NCI-H524 (cell line): ENCODE measurements around the gene GHR.
"Not testable (repeated sequence)": the region's sequence is repeated elsewhere in the genome, so short reads cannot be mapped to it uniquely, and the experiment has no call there.

Experiments
- DNase-seq, 2 experiments: peaks; one replicate each; lab custom pipeline; 2025; lab: John Stamatoyannopoulos, UW

Gene GHR

DNA sequence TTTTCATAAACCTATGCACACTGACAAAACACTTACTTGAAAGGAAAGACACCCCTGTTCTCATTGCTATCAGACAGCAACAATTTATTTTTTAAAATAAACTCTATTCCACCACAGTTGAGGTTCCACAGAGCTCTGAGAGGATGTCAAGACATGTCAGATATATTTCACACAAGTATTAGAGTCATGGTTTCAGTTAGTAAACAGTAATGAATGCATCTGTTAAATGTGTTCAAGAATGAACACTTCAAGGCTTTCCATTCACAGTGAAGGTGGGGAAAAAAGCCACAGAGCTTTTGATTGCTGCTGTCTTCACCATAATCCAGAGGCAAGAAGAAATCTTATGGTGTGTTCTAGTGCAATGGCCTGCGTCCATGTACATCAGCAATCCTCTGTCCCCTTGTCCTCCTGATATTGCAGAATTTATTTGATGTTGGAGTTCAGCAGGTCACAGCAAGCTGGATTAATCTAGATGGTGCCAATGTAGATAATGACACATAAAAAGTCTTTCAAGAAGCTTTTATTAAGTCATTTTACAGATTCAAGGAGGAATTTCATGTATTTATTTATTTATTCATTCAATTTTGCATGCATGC, 146.8 kb downstream of the GHR start:
- no peak for DNase-seq

DNA sequence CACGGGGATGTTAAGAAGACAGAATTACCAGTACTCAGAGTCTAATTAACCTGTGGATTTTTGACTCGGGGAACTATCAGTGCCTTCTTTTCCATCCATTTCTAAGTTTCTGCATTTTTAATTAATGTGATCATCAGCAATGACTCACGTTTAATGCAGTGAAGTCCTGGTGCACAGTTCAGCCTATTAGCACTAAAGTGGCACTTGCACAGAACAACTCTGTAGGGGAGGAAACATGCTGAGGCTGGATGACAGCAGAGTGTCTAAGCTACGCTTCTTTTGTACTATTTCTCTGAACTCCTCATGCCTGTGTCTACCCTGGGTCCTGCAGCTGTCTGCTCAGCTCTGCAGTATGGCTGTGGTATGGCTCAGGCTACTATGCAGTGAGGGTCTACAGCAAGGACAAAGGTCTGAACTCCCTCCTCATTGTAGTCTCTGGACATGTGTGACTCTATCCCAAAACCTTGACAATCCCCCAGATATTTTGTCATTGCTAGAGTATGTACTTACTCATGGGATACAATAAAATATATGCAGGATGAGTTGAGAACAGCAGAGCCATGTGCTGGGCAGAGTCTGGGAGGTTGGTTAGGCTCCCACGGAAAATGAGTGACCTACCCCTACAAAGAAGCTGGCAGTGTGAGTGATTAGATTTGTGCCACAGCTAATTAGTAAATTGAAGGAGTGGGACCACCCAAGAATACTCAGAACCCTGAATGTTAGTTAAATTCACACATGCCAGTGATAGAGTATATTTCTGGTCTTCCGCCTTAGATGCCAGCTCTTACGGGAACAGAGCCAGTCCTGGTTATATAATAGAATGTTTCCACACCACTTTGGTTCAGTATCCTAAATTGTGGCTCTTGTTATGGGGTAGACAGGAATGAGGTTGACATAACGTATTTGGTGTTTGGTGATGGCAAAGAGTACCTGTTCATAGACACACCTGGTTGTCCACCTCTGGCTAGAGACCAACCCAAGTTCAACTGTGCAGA, 148.0 kb downstream of the GHR start:
- DNase-seq = no peak

- no peak for DNase-seq
Measured at GRCh38 chr5:42572313-42572712, 149.1 kb downstream of the GHR start.

DNA sequence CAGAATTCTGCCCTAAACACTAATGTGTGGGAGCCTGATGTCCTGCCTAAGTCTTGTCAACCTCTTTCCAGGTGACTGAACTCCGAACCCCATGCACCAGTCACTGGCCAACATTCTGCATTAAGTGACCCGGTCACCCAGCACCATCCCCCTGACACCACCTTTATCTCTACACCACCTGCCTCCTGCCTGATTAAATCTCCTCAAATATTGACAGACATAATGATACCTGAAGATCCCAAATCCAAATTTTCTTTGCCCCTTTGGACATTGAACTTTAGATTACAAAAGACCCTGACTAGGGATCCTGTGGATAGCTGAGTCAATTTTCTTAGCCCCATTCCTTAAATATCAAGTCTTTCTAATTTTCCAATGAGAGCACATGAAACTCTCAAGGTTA, 150.1 kb downstream of the GHR start:
- DNase-seq = no peak

GRCh38 chr5:42575914-42576313, 152.7 kb downstream of the GHR start:
- DNase-seq = not testable (repeated sequence)

DNA sequence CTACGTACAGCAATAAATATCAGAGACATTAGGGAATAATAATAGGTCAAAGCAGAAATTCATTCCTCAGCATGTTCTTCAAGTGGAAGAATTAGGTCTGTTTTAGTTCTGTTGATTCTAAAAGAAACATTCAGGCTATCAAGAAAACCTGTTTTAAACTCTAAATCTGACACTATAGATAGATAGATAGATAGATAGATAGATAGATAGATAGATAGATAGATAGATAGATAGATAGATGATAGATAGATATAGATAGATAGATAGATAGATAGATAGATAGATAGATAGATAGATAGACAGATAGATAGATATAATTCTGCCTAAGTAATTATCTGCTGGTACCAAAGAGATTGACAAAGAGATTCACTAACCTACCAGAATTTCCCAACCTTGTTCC, 155.7 kb downstream of the GHR start:
- not testable (repeated sequence) for DNase-seq

- DNase-seq = no peak
Measured at GRCh38 chr5:42579320-42579719, 156.1 kb downstream of the GHR start.

GRCh38 chr5:42581845-42582244, 158.6 kb downstream of the GHR start:
- no peak for DNase-seq

- DNase-seq = no peak
Measured at GRCh38 chr5:42582723-42583122, 159.5 kb downstream of the GHR start.

- DNase-seq = peak; percentile 4 to 58
Measured at GRCh38 chr5:42583322-42583721, 160.1 kb downstream of the GHR start.

DNA sequence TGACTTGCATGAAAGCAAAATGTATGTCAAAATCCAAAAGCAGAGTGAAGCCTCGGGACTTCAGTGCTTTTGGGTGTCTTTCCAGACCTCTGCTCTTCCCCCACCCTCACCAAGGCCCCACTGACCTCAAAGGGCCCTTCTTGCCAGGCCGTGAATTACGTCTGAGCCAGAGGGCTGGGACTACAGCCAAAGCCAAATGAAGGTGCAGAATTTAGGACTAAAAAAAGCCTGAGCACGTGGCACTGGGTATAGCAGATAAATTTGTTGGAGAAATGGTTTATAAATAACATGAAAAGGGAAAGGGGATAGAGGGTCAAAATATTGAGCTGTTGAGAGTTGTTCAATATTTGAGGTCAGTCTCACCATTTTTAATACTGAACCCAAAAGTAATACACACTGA, 163.4 kb downstream of the GHR start:
- no peak for DNase-seq

GRCh38 chr5:42587096-42587723, 164.0 kb downstream of the GHR start:
- DNase-seq = no peak

DNA sequence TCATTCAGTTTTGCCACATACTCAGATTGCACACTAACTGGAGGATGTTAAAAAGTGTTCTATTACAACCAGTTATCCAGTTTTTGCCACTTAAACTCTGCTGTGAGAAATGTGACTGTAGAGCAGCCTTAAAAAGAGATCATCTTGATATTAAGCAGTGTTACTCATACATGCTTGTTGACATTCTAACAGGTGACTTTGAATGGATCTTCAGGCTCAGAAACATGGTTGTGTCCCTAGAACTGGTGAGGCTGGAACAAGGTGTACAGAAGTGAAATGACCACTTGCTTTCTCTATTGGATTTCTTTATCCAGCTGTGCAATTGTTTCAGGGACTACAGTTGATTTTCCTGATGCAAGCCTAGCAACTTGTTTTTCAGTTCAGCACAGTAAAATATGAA, 167.3 kb downstream of the GHR start:
- DNase-seq = no peak

GRCh38 chr5:42591015-42591414, 167.8 kb downstream of the GHR start:
- DNase-seq = peak in 1 of 2 experiments; percentile 44

- no peak for DNase-seq
Measured at GRCh38 chr5:42592401-42593140, 169.3 kb downstream of the GHR start.

GRCh38 chr5:42593591-42593990, 170.4 kb downstream of the GHR start:
- DNase-seq = no peak

DNA sequence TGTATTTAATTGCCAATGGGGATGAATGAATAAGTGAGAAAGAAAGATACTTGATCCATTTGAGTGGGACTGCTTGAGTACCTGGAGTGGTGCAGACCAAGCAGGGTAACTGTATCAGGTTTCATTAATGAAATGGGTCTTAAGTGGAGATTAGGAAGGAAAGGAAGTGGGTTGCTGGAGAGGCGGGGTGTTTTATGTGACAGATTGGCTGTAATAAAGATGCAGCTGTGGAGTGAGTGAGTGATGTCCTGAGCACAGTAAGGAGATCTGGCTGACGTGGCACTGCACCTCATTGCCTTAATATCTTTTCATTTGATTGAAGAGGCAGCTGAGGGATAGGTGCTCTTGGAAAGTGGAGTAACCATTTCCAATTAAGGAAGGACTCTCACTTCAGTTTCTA, 172.4 kb downstream of the GHR start:
- DNase-seq = peak; percentile 84 to 97

GRCh38 chr5:42596817-42597216, 173.6 kb downstream of the GHR start:
- DNase-seq = no peak

GRCh38 chr5:42597318-42597937, 174.2 kb downstream of the GHR start:
- no peak for DNase-seq

GRCh38 chr5:42598311-42598710, 175.1 kb downstream of the GHR start:
- no peak for DNase-seq

DNA sequence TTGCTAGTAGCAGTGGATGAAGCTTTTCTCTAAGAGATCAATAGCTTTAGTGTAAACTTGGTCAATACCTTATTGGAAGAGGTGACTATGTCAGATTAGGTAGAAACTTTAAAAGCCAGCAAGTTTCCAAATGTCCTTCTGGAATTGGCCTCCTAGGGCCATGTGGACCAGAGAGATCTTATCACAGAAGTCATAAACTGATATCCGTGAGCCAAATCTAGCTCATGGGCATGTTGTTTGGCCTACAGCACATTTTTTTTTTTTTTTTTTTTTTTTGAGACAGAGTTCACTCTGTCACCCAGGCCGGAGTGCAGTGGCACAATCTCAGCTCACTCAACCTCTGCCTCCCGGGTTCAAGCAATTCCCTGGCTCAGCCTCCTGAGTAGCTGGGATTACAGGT, 175.9 kb downstream of the GHR start:
- DNase-seq = no peak

- DNase-seq = no peak
Measured at GRCh38 chr5:42600441-42600840, 177.2 kb downstream of the GHR start.
